Activated CD4-positive, alpha-beta memory T cell treated with anti-CD3 and anti-CD28 coated beads, Interleukin-2, amount 10 ng/mL, durations not matched to agents 7 days and 5 days (primary cell): ENCODE measurements around the gene OTOG. TPM values are rescaled to one million over a fixed set of nuclear protein-coding genes. Genes with fewer than 3 reads are reported as not detected.

Experiments used
- CTCF ChIA-PET: fragments of 350-600 bp; sonication (Branson Sonifier 250); formaldehyde crosslinking; loops from one replicate; lab custom pipeline; 2021; ENCODE audit warnings: antibody characterized with exemption, inconsistent platforms; lab: Charles Lee
- POLR2A ChIA-PET: fragments of 350-600 bp; sonication (Branson Sonifier 250); formaldehyde crosslinking; loops from one replicate; lab custom pipeline; 2021; ENCODE audit warnings: antibody characterized with exemption; lab: Charles Lee
- DNase-seq: peaks from one replicate; pipeline ENCODE4 v3.0.0-alpha.2; 2020
- H3K27ac Mint-ChIP-seq: one replicate; pipeline ENCODE4 v1.8.0; 2021; ENCODE audit warnings: mild to moderate bottlenecking, mixed read lengths
- H3K27me3 Mint-ChIP-seq: one replicate; pipeline ENCODE4 v1.8.0; 2021; ENCODE audit warnings: mixed read lengths
- H3K36me3 Mint-ChIP-seq: one replicate; pipeline ENCODE4 v1.8.0; 2021; ENCODE audit warnings: low read depth, mixed read lengths
- H3K4me1 Mint-ChIP-seq: one replicate; pipeline ENCODE4 v1.8.0; 2021; ENCODE audit warnings: mixed read lengths
- H3K4me3 Mint-ChIP-seq: one replicate; pipeline ENCODE4 v1.8.0; 2021; ENCODE audit warnings: mild to moderate bottlenecking, mixed read lengths
- H3K9me3 Mint-ChIP-seq: one replicate; pipeline ENCODE4 v1.8.0; 2021; ENCODE audit warnings: mixed read lengths
- total RNA-seq, 2 experiments: library from RNA; stranded (reverse); gene quantifications; one replicate each; pipeline ENCODE4 v1.2.3, GENCODE V29; 2021

Gene OTOG
- total RNA-seq, 2 experiments from 2014 or later, result not detected

- Mint-ChIP-seq H3K4me3 (no peak overlapping the region), H3K27me3 (peaks cover 14% of the 10 kb centered on the region), H3K27ac (no peak overlapping the region), H3K9me3 (no peaks in the 10 kb centered on the region), H3K36me3 (no peaks in the 10 kb centered on the region), H3K4me1 (no peaks in the 10 kb centered on the region)
- ChIA-PET POLR2A (no interaction called here), CTCF (no interaction called here)
- DNase-seq, result no peak
These were observed 111.2 kb downstream of the OTOG start for GRCh38 chr11:17658211-17658610.

- H3K4me3 Mint-ChIP-seq, result no peak overlapping the region
- no peak for DNase-seq
- POLR2A ChIA-PET, result no interaction called here
- peaks cover 24% of the 10 kb centered on the region for H3K27me3 Mint-ChIP-seq
- no peaks in the 10 kb centered on the region for H3K9me3 Mint-ChIP-seq
- H3K4me1 Mint-ChIP-seq, result no peaks in the 10 kb centered on the region
- no peak overlapping the region for H3K27ac Mint-ChIP-seq
- CTCF ChIA-PET, result no interaction called here
- no peaks in the 10 kb centered on the region for H3K36me3 Mint-ChIP-seq
These were observed 121.1 kb downstream of the OTOG start for GRCh38 chr11:17668166-17668565.

- H3K27me3 Mint-ChIP-seq, result peaks cover 22% of the 10 kb centered on the region
- no peak overlapping the region for H3K27ac Mint-ChIP-seq
- H3K36me3 Mint-ChIP-seq, result no peaks in the 10 kb centered on the region
- CTCF ChIA-PET, result no interaction called here
- peaks cover 2% of the 10 kb centered on the region for H3K9me3 Mint-ChIP-seq
- H3K4me3 Mint-ChIP-seq, result no peak overlapping the region
- POLR2A ChIA-PET, result no interaction called here
- DNase-seq, result no peak
- no peaks in the 10 kb centered on the region for H3K4me1 Mint-ChIP-seq
These were observed 125.4 kb downstream of the OTOG start for GRCh38 chr11:17672469-17672868.

DNA sequence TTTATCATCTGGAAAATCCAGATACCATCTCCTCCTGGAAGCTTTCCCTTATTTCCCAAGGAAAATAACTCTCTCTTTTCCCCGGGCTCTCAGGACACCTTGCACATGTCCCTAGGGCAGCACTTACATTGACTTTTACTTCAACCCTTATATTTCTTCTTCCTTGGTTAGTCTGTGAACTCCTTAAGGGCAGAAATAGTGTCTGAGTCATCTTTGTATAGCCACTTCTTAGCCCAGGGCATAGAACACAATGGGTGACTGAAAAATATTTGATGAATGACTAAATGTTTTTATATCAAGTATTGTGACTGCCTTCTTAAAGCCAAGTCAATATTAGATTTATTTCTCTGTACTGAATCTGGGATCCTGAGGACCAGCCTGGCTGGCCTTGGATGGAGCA lies 126.9 kb downstream of the OTOG start:
- Mint-ChIP-seq H3K4me1 (no peaks in the 10 kb centered on the region), H3K9me3 (peaks cover 2% of the 10 kb centered on the region), H3K36me3 (no peaks in the 10 kb centered on the region), H3K27ac (no peak overlapping the region), H3K27me3 (peaks cover 19% of the 10 kb centered on the region), H3K4me3 (no peak overlapping the region)
- ChIA-PET CTCF (no interaction called here), POLR2A (no interaction called here)
- DNase-seq, result no peak

- no peaks in the 10 kb centered on the region for H3K4me1 Mint-ChIP-seq
- H3K9me3 Mint-ChIP-seq, result no peaks in the 10 kb centered on the region
- no peak overlapping the region for H3K4me3 Mint-ChIP-seq
- no peak overlapping the region for H3K27ac Mint-ChIP-seq
- no peak for DNase-seq
- POLR2A ChIA-PET, result no interaction called here
- peaks cover 3% of the 10 kb centered on the region for H3K27me3 Mint-ChIP-seq
- H3K36me3 Mint-ChIP-seq, result no peaks in the 10 kb centered on the region
- CTCF ChIA-PET, result no interaction called here
These were observed 135.8 kb downstream of the OTOG start for GRCh38 chr11:17682848-17683247.

- Mint-ChIP-seq H3K9me3 (no peaks in the 10 kb centered on the region), H3K27ac (no peak overlapping the region), H3K36me3 (no peaks in the 10 kb centered on the region), H3K4me3 (no peak overlapping the region), H3K27me3 (peaks cover 3% of the 10 kb centered on the region), H3K4me1 (no peaks in the 10 kb centered on the region)
- CTCF ChIA-PET, result no interaction called here
- POLR2A ChIA-PET, result no interaction called here
- no peak for DNase-seq
These were observed 136.5 kb downstream of the OTOG start for GRCh38 chr11:17683377-17684161.

DNA sequence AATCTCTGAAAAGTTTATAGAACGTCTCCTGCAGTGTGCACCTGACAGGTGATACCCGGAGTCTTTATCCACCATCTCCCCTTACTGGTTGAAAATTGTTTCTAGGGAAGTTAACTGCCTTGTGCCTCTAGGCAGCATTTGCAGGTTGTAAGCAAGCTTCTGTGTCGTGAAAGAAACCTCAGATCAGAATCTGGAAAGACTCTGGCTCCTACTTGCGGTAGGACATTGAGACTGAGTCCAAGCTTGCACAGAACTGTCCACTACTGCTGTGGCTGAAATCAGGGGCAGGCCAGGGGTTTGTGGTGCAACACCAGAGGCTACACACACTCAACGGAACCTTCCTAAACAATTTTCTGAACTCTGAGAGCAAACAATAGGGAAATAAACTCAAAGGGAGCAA lies 137.5 kb downstream of the OTOG start:
- H3K9me3 Mint-ChIP-seq, result no peaks in the 10 kb centered on the region
- H3K4me3 Mint-ChIP-seq, result no peak overlapping the region
- H3K4me1 Mint-ChIP-seq, result no peaks in the 10 kb centered on the region
- no peak overlapping the region for H3K27ac Mint-ChIP-seq
- ChIA-PET POLR2A (no interaction called here), CTCF (no interaction called here)
- DNase-seq, result no peak
- no peaks in the 10 kb centered on the region for H3K36me3 Mint-ChIP-seq
- H3K27me3 Mint-ChIP-seq, result peaks cover 3% of the 10 kb centered on the region

- CTCF ChIA-PET, result no interaction called here
- peaks cover 6% of the 10 kb centered on the region for H3K27me3 Mint-ChIP-seq
- H3K36me3 Mint-ChIP-seq, result no peaks in the 10 kb centered on the region
- H3K9me3 Mint-ChIP-seq, result no peaks in the 10 kb centered on the region
- H3K27ac Mint-ChIP-seq, result no peak overlapping the region
- no peak for DNase-seq
- POLR2A ChIA-PET, result no interaction called here
- no peak overlapping the region for H3K4me3 Mint-ChIP-seq
- H3K4me1 Mint-ChIP-seq, result no peaks in the 10 kb centered on the region
These were observed 139.3 kb downstream of the OTOG start for GRCh38 chr11:17686231-17686980.

DNA sequence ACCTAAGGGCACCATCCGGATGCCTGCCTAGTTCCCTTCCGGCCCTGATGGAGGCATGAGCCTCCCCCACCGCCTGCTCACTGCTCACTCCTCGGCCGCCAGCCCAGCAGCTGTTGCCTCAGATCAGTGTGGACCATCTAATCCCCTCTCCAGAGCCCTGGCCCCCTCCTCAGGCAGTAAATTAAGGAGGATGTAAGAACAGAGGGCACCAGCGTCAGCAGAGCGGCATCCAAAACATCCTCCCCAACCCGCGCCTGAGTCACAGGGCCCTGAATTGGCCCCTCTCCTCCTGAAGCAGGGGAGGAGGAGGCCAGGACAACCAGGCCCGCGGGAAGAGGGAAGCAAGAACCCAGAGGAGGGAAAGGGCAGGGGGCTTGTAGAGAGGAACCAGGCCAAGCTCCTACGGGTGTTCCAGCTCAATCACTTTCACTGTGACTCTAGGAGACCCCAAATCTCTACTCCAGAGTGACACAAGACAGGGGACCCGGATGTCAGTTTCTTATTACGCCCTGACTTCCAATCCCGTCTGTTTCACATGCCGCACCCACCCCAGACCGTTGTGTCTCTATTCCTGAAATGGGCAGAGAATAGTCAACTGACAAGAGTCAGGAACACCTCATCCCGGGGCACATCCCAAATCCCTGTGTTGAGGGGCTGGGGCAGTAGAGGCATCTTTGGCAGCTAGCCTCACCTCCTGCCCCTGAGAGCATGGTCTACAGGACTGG lies 141.0 kb downstream of the OTOG start:
- POLR2A ChIA-PET, result no interaction called here
- H3K4me3 Mint-ChIP-seq, result no peak overlapping the region
- H3K4me1 Mint-ChIP-seq, result no peaks in the 10 kb centered on the region
- no peak overlapping the region for H3K27ac Mint-ChIP-seq
- H3K36me3 Mint-ChIP-seq, result no peaks in the 10 kb centered on the region
- CTCF ChIA-PET, result no interaction called here
- no peak for DNase-seq
- H3K27me3 Mint-ChIP-seq, result peaks cover 14% of the 10 kb centered on the region
- H3K9me3 Mint-ChIP-seq, result no peaks in the 10 kb centered on the region

DNA sequence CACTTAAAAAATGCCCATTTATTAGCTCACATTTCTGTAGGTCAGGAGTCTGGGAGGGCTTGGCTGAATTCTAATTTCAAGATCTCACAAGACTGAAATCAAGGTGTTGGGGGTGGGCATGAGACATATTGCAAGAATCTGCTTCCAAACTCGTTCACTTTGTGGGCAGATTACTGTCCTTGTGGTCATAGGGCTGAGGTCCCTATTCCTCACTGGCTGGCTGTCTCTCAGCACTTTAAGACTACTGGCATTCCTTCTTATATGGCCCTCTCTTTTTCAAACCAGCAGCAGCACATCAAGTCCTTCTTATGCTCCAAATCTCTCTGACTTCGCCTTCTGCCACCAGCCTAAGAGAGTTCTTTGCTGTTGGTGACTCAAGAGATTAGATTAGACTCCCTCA lies 144.5 kb downstream of the OTOG start:
- no peak overlapping the region for H3K4me3 Mint-ChIP-seq
- DNase-seq, result no peak
- ChIA-PET POLR2A (no interaction called here), CTCF (no interaction called here)
- no peaks in the 10 kb centered on the region for H3K4me1 Mint-ChIP-seq
- no peaks in the 10 kb centered on the region for H3K36me3 Mint-ChIP-seq
- peaks cover 41% of the 10 kb centered on the region for H3K27me3 Mint-ChIP-seq
- H3K9me3 Mint-ChIP-seq, result no peaks in the 10 kb centered on the region
- no peak overlapping the region for H3K27ac Mint-ChIP-seq

- Mint-ChIP-seq H3K4me3 (no peak overlapping the region), H3K4me1 (no peaks in the 10 kb centered on the region), H3K27ac (no peak overlapping the region), H3K27me3 (peaks cover 43% of the 10 kb centered on the region), H3K9me3 (no peaks in the 10 kb centered on the region), H3K36me3 (no peaks in the 10 kb centered on the region)
- ChIA-PET CTCF (no interaction called here), POLR2A (no interaction called here)
- DNase-seq, result no peak
These were observed 144.9 kb downstream of the OTOG start for GRCh38 chr11:17691976-17692375.

- no peak for DNase-seq
- no peak overlapping the region for H3K27ac Mint-ChIP-seq
- ChIA-PET CTCF (no interaction called here), POLR2A (no interaction called here)
- no peak overlapping the region for H3K4me3 Mint-ChIP-seq
- H3K4me1 Mint-ChIP-seq, result no peaks in the 10 kb centered on the region
- no peaks in the 10 kb centered on the region for H3K36me3 Mint-ChIP-seq
- peaks cover 49% of the 10 kb centered on the region for H3K27me3 Mint-ChIP-seq
- H3K9me3 Mint-ChIP-seq, result no peaks in the 10 kb centered on the region
These were observed 145.9 kb downstream of the OTOG start for GRCh38 chr11:17692931-17693330.

DNA sequence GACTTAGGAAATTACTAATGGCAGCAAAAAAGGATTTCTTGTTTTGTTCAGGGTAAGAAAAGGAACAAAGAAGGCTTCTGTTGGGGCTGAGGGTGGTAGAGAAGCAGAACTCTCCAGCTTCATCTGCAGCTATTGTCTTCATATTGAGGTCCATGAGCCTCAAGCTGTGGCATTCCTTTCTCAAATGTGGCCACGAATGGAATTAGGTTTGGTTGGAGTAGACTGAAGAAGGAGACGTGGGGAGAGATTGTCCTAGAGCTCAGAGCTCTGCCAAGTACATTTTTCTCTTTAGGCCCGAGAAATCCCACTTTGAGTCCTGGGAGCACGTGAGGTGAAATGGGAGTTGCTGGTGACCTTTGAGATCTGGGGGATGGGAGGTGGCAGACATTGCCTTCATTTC lies 146.5 kb downstream of the OTOG start:
- Mint-ChIP-seq H3K27ac (no peak overlapping the region), H3K36me3 (no peaks in the 10 kb centered on the region), H3K27me3 (peaks cover 53% of the 10 kb centered on the region), H3K4me1 (no peaks in the 10 kb centered on the region), H3K9me3 (no peaks in the 10 kb centered on the region), H3K4me3 (no peak overlapping the region)
- CTCF ChIA-PET, result no interaction called here
- POLR2A ChIA-PET, result no interaction called here
- no peak for DNase-seq
